Stimulated activated CD4-positive, alpha-beta T cell treated with anti-CD3 and anti-CD28 coated beads, Interleukin-15, amount 100 ng/mL, for 1 hour (primary cell): ENCODE results near the gene SLC2A6.

Source experiments
- DNase-seq, 2 donors: peaks; one replicate each; pipeline ENCODE4 v3.0.0-alpha.2; 2020; ENCODE audit warnings: low read depth in 1 of 2, low spot score in 1 of 2

SLC2A6 gene

DNA sequence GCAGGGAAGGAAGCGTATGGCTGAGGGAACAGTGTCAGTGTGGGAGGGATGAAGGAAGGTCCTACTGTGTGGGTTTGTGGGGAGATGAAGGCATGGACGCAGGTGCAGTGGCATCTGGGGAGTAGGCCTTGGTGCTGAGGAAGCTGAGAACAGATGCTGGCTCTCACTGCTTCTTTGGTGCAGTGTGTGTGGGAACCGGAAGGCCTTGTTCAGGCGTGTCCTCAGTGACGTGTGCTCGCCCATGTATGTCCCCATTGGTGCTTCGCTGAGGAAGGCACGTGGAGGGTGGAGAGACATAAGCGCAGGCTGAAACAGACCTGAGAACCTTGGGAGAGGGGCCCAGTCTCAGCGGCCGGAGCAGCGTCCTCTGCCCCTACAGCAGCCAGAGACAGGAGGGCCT lies 38.0 kb downstream of the SLC2A6 start:
- no peak for DNase-seq

DNA sequence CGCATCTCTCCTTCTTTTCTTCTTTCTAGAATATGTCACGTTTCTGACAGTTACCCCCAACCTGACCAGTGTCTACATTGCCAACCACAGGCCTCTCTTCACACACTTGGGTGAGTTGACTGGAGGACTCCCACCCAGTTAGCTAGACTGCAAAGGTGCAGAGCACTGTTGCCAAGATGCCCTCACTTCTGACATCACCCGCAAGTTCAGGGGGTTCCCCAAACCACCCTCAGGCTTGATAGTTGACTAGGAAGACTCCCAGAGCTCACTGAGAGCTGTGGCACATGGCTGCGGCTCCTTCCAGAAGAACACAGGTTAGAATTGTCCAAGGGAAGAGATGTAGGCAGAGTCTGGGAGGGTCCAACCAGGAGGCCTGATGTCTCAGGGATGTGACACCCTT lies 39.6 kb downstream of the SLC2A6 start:
- no peak for DNase-seq

DNA sequence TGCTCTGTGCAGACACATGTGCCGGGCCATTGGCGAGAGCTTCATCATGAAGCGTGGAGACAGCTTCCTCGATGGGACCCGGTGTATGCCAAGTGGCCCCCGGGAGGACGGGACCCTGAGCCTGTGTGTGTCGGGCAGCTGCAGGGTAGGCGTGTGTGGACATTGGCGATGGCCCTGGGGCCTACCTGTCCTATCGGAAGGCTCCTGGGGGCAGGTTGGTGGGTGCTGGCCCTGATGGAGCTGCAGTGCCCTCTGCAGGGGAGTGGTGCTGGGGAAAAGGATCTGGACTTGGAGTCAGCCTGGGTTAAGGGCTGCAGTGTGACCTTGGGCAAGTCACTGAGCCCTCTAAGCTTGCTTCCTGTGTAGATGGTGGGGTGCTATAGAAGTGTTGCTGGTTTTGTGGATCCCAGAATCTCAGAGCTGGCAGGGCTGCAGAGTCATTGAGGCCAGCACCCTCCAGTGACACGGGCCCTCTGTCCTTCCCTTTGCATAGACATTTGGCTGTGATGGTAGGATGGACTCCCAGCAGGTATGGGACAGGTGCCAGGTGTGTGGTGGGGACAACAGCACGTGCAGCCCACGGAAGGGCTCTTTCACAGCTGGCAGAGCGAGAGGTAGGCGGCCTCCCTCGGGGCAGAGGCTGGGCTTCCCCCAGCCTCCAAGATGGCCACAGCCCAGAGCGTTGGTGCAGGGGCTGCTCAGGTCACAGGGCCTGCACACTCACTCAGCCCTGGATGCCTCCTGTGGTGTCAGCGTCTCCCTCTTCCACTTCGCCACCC lies 41.0 kb downstream of the SLC2A6 start:
- DNase-seq: no peak

DNA sequence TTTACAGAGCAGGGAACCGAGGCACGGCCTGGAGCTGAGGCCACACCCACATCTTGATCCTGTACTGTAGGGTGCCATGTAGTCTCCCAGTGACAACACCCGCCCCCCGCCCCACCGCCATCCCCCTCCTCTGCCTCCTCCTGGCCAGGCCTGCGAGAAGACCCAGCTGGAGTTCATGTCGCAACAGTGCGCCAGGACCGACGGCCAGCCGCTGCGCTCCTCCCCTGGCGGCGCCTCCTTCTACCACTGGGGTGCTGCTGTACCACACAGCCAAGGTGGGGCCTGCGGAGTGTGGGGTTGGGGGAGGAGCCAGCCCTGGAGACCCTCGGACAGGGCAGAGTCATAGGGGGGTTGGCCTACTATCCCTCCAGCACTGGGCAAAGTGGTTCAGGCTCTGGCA lies 42.2 kb downstream of the SLC2A6 start:
- DNase-seq: no peak

DNA sequence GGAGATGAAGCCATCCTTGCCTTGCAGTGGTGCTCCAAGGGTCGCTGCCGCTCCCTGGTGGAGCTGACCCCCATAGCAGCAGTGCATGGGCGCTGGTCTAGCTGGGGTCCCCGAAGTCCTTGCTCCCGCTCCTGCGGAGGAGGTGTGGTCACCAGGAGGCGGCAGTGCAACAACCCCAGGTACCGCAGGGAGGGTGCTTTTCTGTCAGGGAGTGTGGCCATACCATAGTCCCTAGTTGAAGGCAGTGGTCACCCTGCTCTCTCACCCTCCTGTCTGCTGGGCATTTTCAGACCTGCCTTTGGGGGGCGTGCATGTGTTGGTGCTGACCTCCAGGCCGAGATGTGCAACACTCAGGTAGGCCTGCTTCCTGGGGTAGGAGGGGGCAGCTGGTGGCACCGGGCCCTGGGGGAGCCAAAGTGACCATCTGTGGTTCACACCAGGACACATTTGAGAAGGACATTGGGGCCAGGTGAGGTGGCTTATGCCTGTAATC lies 45.5 kb downstream of the SLC2A6 start:
- no peak for DNase-seq

DNA sequence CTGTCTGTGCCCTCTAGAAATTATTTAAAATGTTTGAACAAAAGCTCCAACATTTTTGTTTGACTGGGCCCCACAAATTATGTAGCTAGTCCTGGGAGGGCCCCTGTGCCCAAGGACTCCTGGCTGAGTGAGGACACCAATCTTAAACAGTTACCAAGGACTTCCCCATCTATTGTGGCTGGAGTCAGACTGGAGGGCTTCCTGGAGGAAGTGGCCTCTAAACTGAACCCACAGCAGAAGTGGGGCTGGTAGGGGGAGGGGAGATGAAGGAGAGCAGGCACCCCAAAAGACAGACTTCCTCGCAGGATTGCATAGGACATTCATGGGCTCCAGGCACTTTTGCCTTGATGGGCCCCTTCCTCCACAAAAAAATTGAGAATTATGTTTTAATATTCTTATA lies 48.7 kb downstream of the SLC2A6 start:
- DNase-seq: no peak

DNA sequence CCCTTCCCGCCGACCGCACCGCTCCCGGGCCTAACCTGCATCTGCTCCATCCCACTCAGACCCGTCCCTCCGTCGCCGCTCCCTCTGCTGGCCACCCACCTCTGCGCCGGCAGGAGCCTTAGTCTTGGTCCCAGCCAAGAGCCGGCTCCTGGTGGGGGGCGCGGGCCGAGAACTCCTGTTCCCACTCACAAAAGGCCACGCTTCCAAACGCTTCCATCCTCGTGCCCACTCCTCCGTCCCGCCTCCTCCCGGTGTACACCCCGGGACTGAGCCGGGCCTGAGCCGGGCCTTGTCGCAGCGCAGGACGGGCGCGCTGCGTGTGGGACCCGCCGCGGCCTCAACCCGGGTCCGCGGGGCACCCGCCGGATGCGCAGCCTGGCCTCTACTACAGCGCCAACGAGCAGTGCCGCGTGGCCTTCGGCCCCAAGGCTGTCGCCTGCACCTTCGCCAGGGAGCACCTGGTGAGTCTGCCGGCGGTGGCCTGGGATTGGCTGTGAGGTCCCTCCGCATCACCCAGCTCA lies 49.2 kb downstream of the SLC2A6 start:
- DNase-seq: no peak

DNA sequence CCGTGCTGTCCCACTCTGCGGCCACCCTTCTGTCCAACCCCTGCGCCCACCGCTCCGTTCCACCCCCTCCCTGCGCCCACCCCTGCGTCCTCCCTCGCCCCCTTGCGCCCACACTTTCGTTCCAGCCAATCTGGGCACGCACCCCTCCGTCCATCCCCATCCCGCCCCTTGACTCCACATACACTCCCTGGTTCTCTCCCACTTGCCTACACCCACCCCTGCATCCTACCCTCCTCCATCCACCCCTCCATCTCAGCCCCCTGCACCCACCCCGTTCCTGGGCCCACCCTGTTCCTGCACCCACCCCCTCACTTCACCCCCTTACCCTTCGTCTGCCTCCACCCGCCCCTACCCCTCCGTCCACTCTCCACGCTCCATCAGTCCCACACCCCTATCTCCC lies 49.7 kb downstream of the SLC2A6 start:
- no peak for DNase-seq

DNA sequence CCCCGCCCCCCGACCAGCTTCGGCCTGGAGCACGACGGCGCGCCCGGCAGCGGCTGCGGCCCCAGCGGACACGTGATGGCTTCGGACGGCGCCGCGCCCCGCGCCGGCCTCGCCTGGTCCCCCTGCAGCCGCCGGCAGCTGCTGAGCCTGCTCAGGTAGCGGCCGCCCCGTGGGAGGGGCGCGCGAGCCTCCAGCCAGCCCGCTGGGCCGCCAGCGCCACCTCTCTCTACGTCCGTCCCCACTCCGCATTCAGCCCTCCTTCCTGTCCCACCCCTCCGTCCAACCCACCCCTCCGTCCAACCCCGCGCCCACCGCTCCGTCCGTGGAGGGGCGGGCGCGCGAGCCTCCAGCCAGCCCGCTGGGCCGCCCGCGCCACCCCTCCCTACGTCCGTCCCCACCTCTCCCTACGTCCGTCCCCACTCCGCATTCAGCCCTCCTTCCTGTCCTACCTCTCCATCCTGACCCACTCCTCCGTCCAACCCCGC lies 50.2 kb downstream of the SLC2A6 start:
- no peak for DNase-seq

DNA sequence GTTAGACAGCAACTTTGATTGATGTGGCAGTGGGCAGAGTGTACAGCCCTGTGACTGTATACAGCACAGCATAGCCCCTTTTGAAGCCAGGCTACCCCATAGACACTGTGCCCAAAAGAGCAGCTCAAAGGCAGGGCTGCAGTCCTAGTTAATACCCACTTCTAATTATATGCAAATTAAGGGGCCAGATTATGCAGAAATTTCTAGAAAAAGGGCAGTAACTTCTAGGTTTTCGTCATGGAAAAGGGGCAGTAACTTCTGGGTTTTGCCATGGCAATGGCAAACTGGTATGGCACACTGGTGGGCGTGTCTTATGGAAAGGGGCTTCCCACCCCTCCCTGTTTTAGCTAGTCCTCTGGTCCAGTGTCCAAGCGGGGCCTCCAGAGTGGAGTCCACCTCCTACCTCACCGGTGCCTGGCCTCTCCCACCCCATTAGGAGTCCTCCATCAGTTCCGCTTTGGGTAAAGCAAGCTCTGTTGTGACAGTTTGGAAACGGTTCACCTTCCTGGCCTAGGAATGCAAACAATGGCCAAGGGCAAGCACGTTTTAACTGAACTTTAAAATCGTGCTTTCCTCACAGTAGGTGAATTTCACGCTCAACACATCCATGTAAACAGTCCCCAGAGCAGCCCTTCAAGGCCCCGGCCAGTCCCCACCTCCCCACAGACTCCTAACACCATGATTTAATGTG lies 51.1 kb downstream of the SLC2A6 start:
- DNase-seq: no peak

DNA sequence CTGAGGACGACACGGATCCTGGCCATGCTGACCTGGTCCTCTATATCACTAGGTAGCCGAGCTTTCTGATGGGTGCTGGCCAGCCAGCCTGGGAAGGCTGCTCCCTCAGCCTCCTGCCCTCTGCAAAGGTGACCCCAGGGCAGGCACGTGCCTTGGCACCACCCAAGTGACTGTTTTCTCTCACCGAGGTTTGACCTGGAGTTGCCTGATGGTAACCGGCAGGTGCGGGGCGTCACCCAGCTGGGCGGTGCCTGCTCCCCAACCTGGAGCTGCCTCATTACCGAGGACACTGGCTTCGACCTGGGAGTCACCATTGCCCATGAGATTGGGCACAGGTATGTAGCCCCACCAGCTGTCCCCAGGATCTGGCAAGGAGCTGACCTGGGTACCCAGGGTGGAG lies 52.9 kb downstream of the SLC2A6 start:
- DNase-seq: no peak

DNA sequence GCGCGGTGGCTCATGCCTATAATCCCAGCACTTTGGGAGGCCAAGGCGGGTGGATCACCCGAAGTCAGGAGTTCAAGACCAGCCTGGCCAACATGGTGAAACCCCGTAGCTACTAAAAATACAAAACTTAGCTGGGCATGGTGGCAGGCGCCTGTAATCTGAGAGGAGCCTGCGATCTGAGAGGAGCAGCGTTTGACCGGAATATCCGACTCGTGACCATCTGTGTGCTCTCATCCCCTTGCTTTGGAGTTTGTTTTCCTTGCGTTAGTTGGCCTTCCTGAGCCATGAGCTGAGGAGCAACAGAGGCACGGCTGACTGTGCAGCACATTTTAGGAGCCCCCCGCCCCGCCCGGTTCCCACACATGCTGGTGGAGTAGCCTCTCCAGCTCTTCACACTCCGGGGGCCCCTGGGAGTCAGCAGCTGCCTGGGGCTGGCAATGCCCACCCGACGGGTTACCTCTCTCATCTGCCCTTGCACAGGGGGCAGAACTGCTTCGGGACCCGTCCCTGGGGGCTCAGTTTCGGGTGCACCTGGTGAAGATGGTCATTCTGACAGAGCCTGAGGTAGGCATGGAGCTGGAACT lies 53.8 kb downstream of the SLC2A6 start:
- no peak for DNase-seq

DNA sequence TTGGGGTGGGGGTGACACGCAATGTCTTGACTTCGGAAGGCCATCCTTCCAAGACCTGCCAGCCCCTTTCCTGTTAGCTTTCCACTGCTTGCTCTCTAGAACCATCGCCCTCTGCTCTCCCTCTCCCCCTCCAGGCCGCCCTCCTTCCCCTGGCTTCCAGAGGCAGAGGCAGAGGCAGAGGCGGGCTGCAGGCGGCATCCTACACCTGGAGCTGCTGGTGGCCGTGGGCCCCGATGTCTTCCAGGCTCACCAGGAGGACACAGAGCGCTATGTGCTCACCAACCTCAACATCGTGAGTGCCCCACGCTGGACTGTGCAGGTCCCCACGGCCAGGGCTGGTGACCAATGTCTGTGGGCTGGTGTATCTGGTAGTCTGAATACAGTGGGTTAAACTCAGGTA lies 54.7 kb downstream of the SLC2A6 start:
- DNase-seq: no peak

DNA sequence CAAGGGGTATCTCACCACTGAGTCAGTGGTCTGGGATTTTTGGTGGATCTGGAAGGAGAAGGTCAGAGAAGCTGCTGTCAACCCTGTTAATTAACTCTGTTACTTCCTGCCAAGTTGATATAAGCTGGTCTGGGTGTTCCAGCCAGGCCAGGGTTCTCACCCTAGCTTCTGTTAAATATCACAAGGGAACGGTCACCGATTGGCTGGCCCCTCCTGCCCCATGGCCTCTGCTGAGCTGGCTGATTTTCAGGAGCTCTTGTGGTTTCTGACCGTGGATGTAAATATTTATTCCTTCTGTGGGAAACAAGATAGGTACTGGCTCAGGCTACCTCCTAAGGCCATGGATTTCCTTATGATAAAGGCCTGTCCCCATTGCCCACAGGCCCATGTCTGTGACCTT lies 55.7 kb downstream of the SLC2A6 start:
- DNase-seq: no peak

DNA sequence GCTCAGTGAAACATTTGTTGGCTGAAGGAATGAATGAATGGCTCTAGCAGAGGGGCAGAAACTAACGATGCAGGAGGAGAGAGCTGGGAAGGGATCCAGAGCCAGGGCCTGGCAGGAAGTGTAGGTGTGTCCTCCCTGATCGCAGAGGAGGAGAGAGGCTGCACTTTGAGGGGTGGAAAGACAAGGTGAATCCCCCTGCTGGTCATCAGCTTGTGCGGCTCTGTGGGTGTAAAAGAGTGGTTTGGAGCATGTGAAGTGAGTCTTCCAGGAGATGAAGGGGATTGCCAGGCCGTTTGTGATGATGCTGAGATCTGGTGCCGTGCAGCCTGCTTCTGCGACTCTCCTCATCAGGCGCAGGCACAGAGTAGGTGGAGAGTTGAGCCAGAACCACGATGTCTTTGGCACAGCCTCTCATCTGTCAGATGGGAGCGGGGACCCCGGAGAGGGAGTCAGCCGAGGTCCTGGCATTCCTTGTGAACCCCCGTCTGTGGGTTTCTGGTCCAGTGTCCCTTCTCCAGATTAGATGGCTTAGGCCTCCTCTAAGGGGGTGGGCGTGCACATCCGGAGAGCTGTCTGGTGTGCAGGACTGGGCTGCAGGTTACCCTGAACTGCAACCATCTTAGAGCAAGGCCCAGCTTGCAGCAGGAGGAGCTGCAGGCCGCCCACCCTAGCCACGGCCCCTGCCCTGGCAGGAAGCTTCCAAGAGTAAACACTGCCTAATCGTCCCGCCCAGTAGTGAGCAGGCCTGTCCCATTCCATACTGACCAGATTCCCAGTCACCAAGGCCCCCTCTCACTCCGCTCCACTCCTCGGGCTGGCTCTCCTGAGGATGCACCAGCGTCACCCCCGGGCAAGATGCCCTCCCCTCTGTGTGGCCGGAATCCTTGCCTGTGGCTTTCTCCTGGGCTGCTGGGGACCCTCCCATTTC lies 57.0 kb downstream of the SLC2A6 start, which contains the start of gene ADAMTS13:
TSS of gene ADAMTS13 (plus strand) at position 753 of the 928 bp plus-strand sequence. CDS start at position 830, 77 bp downstream.
- DNase-seq: no peak
